Measurements from ENCODE around the gene HEYL. TPM values are rescaled to one million over a fixed set of nuclear protein-coding genes. Genes with fewer than 3 reads are reported as not detected.

HEYL gene
- total and polyA plus RNA-seq, 9 of the 15 experiments (the other 6 are each of a cell fraction or from before 2014, with no cell fraction given) = 0.13 to 0.89 (median 0.25) TPM

- no peaks in the 10 kb centered on the region for H3K9me3 ChIP-seq (replicated peaks; ENCODE audit: control insufficient read depth, insufficient read depth, low read depth, low read length)
- H3K4me3 ChIP-seq = no peak overlapping the region
- ATAC-seq (no peak), FAIRE-seq (no peak), DNase-seq (ENCODE audit: extremely low read depth in 1 of 4, low spot score in 3 of 4) (no peak)
- H2AFZ ChIP-seq (ENCODE audit: low read depth, low read length) = no peak overlapping the region
- WGBS (ENCODE audit: insufficient coverage, low coverage, missing lambda C conversion rate) = 26% methylated on average over 4 of the region's 4 CpGs
- H3K9me1 ChIP-seq (ENCODE audit: control insufficient read depth, insufficient read depth, low read length) = peaks cover 3% of the 10 kb centered on the region
- intact Hi-C loops (cut with micrococcal nuclease) (no loop called here), in situ Hi-C loops (cut with MboI) (no loop called here)
- peaks cover 28 to 46% of the 10 kb centered on the region in 2 experiments for H3K27me3 ChIP-seq (ENCODE audit: control insufficient read depth in 2 of 2, insufficient read depth in 2 of 2, low read length in 2 of 2)
- TF ChIP-seq FOXK2 (conservative IDR thresholded peaks at IDR 0.05 in 1 of 2, IDR thresholded peaks at IDR 0.05 in 1 of 2; ENCODE audit: low read depth in 2 of 2) = no peak
- no peak for TF ChIP-seq CBX2 (IDR thresholded peaks at IDR 0.05; ENCODE audit: insufficient read depth, low read length, poor library complexity, severe bottlenecking)
- TF ChIP-seq DIDO1 (tag; IDR thresholded peaks at IDR 0.05; ENCODE audit: low read depth) = no peak
- no peak for TF ChIP-seq HOMEZ (CRISPR knock-in tag; IDR thresholded peaks at IDR 0.05)
- TF ChIP-seq KHSRP (IDR thresholded peaks at IDR 0.05) = no peak
- TF ChIP-seq XRCC3 (IDR thresholded peaks at IDR 0.05) = no peak
- no peak for TF ChIP-seq FIP1L1 (IDR thresholded peaks at IDR 0.05; ENCODE audit: low read depth, low read length, poor library complexity, severe bottlenecking)
- no peak for TF ChIP-seq HSF4 (CRISPR knock-in tag; IDR thresholded peaks at IDR 0.05; ENCODE audit: borderline replicate concordance)
- TF ChIP-seq ZBTB12 (CRISPR knock-in tag; IDR thresholded peaks at IDR 0.05) = no peak
- no peak for TF ChIP-seq TFAM (CRISPR knock-in tag; conservative IDR thresholded peaks at IDR 0.05)
- TF ChIP-seq ILF3 (IDR thresholded peaks at IDR 0.05; ENCODE audit: borderline replicate concordance) = no peak
- TF ChIP-seq ZNF586 (CRISPR knock-in tag; conservative IDR thresholded peaks at IDR 0.05) = no peak
- no peak for TF ChIP-seq ZNF224 (CRISPR knock-in tag; IDR thresholded peaks at IDR 0.05)
- TF ChIP-seq TFE3 (CRISPR knock-in tag; IDR thresholded peaks at IDR 0.05) = no peak
- no peak for TF ChIP-seq SPI1 (IDR thresholded peaks at IDR 0.05; ENCODE audit: borderline replicate concordance, low read depth, low read length)
- no peak for TF ChIP-seq CCNT2 (IDR thresholded peaks at IDR 0.05; ENCODE audit: borderline replicate concordance, extremely low read depth, insufficient read length, low read depth, low read length)
- no peak for TF ChIP-seq SREBF2 (CRISPR knock-in tag; IDR thresholded peaks at IDR 0.05)
- TF ChIP-seq HDAC6 (IDR thresholded peaks at IDR 0.05; ENCODE audit: low read depth, low read length) = no peak
- no peak for TF ChIP-seq NCOA2 (IDR thresholded peaks at IDR 0.05; ENCODE audit: partially characterized antibody in 2 of 2)
- no peaks in the 10 kb centered on the region for H3K79me2 ChIP-seq (ENCODE audit: control insufficient read depth, insufficient read depth, low read length)
- H4K20me1 ChIP-seq (replicated peaks; ENCODE audit: control insufficient read depth, insufficient read depth, low read length) = peaks cover 7% of the 10 kb centered on the region; the same call in 1 of the 2 replicates
- peak overlapping the region in 1 of 2 experiments; percentile 6; a peak in 1 of 4 replicates for H3K9ac ChIP-seq (ENCODE audit: insufficient read depth in 1 of 2, low read depth in 2 of 2, low read length in 2 of 2)
- peaks cover 9 to 21% of the 10 kb centered on the region in 2 experiments for H3K4me1 ChIP-seq (replicated peaks in 1 of 2; ENCODE audit: control insufficient read depth in 2 of 2, insufficient read depth in 2 of 2, low read length in 2 of 2)
- CTCF ChIA-PET (ENCODE audit: low intra/inter-chr PET ratio) = interaction anchor here (1.5 kb wide), 1 partner anchor 31 kb away, joined by 3 read pairs; no protein-coding TSS in a partner anchor
- no peak overlapping the region for H3K4me2 ChIP-seq (ENCODE audit: insufficient read depth, low read length)
- no peaks in the 10 kb centered on the region for H3K36me3 ChIP-seq (ENCODE audit: control insufficient read depth, insufficient read depth, low read length)
- POLR2A ChIA-PET = interaction anchor here (1.1 kb wide), 1 partner anchor 31 kb away, joined by 4 read pairs; no protein-coding TSS in a partner anchor
- no peak overlapping the region for H3K27ac ChIP-seq (ENCODE audit: extremely low read depth, low read depth, low read length)
- BruUV-seq (replicated peaks) = no TSS peak
Observed at GRCh38 chr1:39637361-39637760, 2.1 kb downstream of the HEYL start.

Data from K562 (cell line).